COR-L47 (cell line): ENCODE measurements around the gene FAM151B.
"Not testable (repeated sequence)": the region's sequence is repeated elsewhere in the genome, so short reads cannot be mapped to it uniquely, and the experiment has no call there.

Experiments used
- DNase-seq: peaks from one replicate; lab custom pipeline; 2025; lab: John Stamatoyannopoulos, UW

Gene FAM151B

GRCh38 chr5:80503641-80504040 lies 15.7 kb downstream of the FAM151B start:
- no peak for DNase-seq

- no peak for DNase-seq
Observed at GRCh38 chr5:80504833-80505232, 16.9 kb downstream of the FAM151B start.

GRCh38 chr5:80507663-80508062 lies 19.8 kb downstream of the FAM151B start:
- DNase-seq, result no peak

- DNase-seq, result no peak
Observed at GRCh38 chr5:80508844-80509243, 20.9 kb downstream of the FAM151B start.

- DNase-seq, result no peak
Observed at GRCh38 chr5:80509362-80509761, 21.5 kb downstream of the FAM151B start.

GRCh38 chr5:80516826-80517225 lies 28.9 kb downstream of the FAM151B start:
- DNase-seq, result no peak

GRCh38 chr5:80540691-80541090 lies 52.8 kb downstream of the FAM151B start:
- DNase-seq, result no peak

- no peak for DNase-seq
Observed at GRCh38 chr5:80541392-80541791, 53.5 kb downstream of the FAM151B start.

- DNase-seq, result no peak
Observed at GRCh38 chr5:80554646-80555045, 66.7 kb downstream of the FAM151B start.

GRCh38 chr5:80555099-80555498 lies 67.2 kb downstream of the FAM151B start:
- no peak for DNase-seq

- no peak for DNase-seq
Observed at GRCh38 chr5:80559244-80559643, 71.3 kb downstream of the FAM151B start.

GRCh38 chr5:80565330-80565729 lies 77.4 kb downstream of the FAM151B start:
- no peak for DNase-seq

- DNase-seq, result no peak
Observed at GRCh38 chr5:80566711-80567259, 78.9 kb downstream of the FAM151B start.

GRCh38 chr5:80568251-80568650 lies 80.4 kb downstream of the FAM151B start:
- no peak for DNase-seq

- peak; percentile 18 for DNase-seq
Observed at GRCh38 chr5:80569086-80569960, 81.4 kb downstream of the FAM151B start.

GRCh38 chr5:80569961-80570786 lies 82.3 kb downstream of the FAM151B start, which contains the start of gene ANKRD34B:
TSS of gene ANKRD34B (minus strand) at chr5:80570280. CDS start at chr5:80560019, 10,261 bp downstream.
- DNase-seq, result peak; percentile 59

GRCh38 chr5:80573062-80573461 lies 85.2 kb downstream of the FAM151B start:
- no peak for DNase-seq

GRCh38 chr5:80576383-80576782 lies 88.5 kb downstream of the FAM151B start:
- DNase-seq, result no peak

- no peak for DNase-seq
Observed at GRCh38 chr5:80577707-80578106, 89.8 kb downstream of the FAM151B start.

GRCh38 chr5:80579050-80579449 lies 91.2 kb downstream of the FAM151B start:
- DNase-seq, result no peak

GRCh38 chr5:80580291-80580690 lies 92.4 kb downstream of the FAM151B start:
- not testable (repeated sequence) for DNase-seq

- DNase-seq, result no peak
Observed at GRCh38 chr5:80584770-80585169, 96.9 kb downstream of the FAM151B start.
